Liver (tissue), 9 donors: ENCODE results near the gene ST3GAL5. TPM values are rescaled to one million over a fixed set of nuclear protein-coding genes. Genes with fewer than 3 reads are reported as not detected.

Experiments
- DNase-seq: peaks from one replicate; pipeline ENCODE4 v3.0.0-alpha.2; 2017; ENCODE audit warnings: low spot score
- H3K27ac ChIP-seq, 2 donors: one replicate each; pipeline ENCODE4 v1.7.0; 2013; ENCODE audit warnings: inconsistent platforms in 2 of 2, low read length in 2 of 2, control low read depth in 1 of 2, low read depth in 1 of 2, mild to moderate bottlenecking in 1 of 2
- H3K27me3 ChIP-seq, 4 donors: one replicate each; pipeline versions ENCODE4 v1.6.1 to v1.7.0; 2013; ENCODE audit warnings: low read length in 3 of 4, inconsistent platforms in 1 of 4, mild to moderate bottlenecking in 1 of 4, moderate library complexity in 1 of 4; ENCODE audit not compliant: control insufficient read depth in 4 of 4, insufficient read depth in 4 of 4
- H3K36me3 ChIP-seq, 4 donors: one replicate each; pipeline versions ENCODE4 v1.6.1 to v1.7.0; 2013; ENCODE audit warnings: low read length in 3 of 4, mild to moderate bottlenecking in 3 of 4, low read depth in 1 of 4, moderate library complexity in 1 of 4; ENCODE audit not compliant: control insufficient read depth in 4 of 4, insufficient read depth in 3 of 4
- H3K4me1 ChIP-seq, 4 donors: one replicate each; pipeline versions ENCODE4 v1.6.1 to v1.7.0; 2013; ENCODE audit warnings: low read length in 3 of 4, mild to moderate bottlenecking in 3 of 4, moderate library complexity in 1 of 4; ENCODE audit not compliant: control insufficient read depth in 4 of 4, insufficient read depth in 4 of 4
- H3K4me3 ChIP-seq, 3 donors: one replicate each; pipeline versions ENCODE4 v1.6.1 to v1.7.0; 2013; ENCODE audit warnings: low read length in 3 of 3, control low read depth in 1 of 3, low read depth in 1 of 3, mild to moderate bottlenecking in 1 of 3
- H3K9ac ChIP-seq, 2 donors: one replicate each; pipeline ENCODE4 v1.7.0; 2013; ENCODE audit warnings: low read length in 2 of 2, mild to moderate bottlenecking in 2 of 2, moderate library complexity in 2 of 2, control low read depth in 1 of 2, low read depth in 1 of 2
- H3K9me3 ChIP-seq, 4 donors: one replicate each; pipeline versions ENCODE4 v1.6.1 to v1.7.0; 2013; ENCODE audit warnings: low read length in 3 of 4; ENCODE audit not compliant: control insufficient read depth in 4 of 4
- ATF3 ChIP-seq: IDR thresholded peaks from 2 replicates; pipeline ENCODE4 v1.6.1; 2016; ENCODE audit warnings: antibody characterized with exemption
- CTCF ChIP-seq: fragments of 150-350 bp; IDR thresholded peaks from 2 replicates; pipeline ENCODE4 v1.5.1; 2017; ENCODE audit warnings: improper control_type of control experiment, low read depth, low read length; ENCODE audit not compliant: missing input control
- FOXA2 ChIP-seq: IDR thresholded peaks from 2 replicates; pipeline ENCODE4 v1.6.1; 2016; ENCODE audit warnings: antibody characterized with exemption
- GABPA ChIP-seq, 2 donors: IDR thresholded peaks in 1 of 2; conservative IDR thresholded peaks in 1 of 2; 2 replicates each; pipeline ENCODE4 v1.6.1; 2016; ENCODE audit warnings: antibody characterized with exemption in 2 of 2, mild to moderate bottlenecking in 1 of 2, moderate library complexity in 1 of 2
- HNF4A ChIP-seq, 2 donors: conservative IDR thresholded peaks; 2 replicates each; pipeline ENCODE4 v1.6.1; 2016; ENCODE audit warnings: antibody characterized with exemption in 2 of 2, mild to moderate bottlenecking in 2 of 2
- HNF4G ChIP-seq: IDR thresholded peaks from 2 replicates; pipeline ENCODE4 v1.6.1; 2016; ENCODE audit warnings: antibody characterized with exemption
- JUND ChIP-seq, 2 donors: IDR thresholded peaks; 2 replicates each; pipeline ENCODE4 v1.6.1; 2016; ENCODE audit warnings: antibody characterized with exemption in 2 of 2
- NR2F2 ChIP-seq: IDR thresholded peaks from 2 replicates; pipeline ENCODE4 v1.6.1; 2016; ENCODE audit warnings: antibody characterized with exemption
- REST ChIP-seq: IDR thresholded peaks from 2 replicates; pipeline ENCODE4 v1.6.1; 2016; ENCODE audit warnings: antibody characterized with exemption, mild to moderate bottlenecking
- WGBS: extraction: QIAGEN DNeasy Blood & Tissue Kit; methylation state at CpG from one replicate; pipeline ENCODE4 v1.1.7; 2013; 5-methylcytosine and 5-hydroxymethylcytosine counted together
- polyA plus RNA-seq, 2 donors: library from polyadenylated mRNA; stranded (reverse) in 1 of 2; unstranded in 1 of 2; fragments of 200-250 nt in 1 of 2; fragments of >200 nt in 1 of 2; fragmentation: Nextera tagmentation in 1 of 2; extraction: Ambion mirVana in 1 of 2; gene quantifications; one replicate each; pipeline versions ENCODE4 v1.2.1 to v1.2.3, GENCODE V29; 2013 to 2015
- total RNA-seq, 2 donors: library from RNA; depleted of rRNA; stranded (reverse); fragments of >200 nt; gene quantifications; one replicate each; pipeline ENCODE4 v1.2.3, GENCODE V29; 2014
- TF ChIP-seq, protein P1 (sequence below): IDR thresholded peaks from 2 replicates; pipeline ENCODE4 v1.6.1; 2016; ENCODE audit warnings: antibody characterized with exemption
- donor health status: healthy.
- donor health status: healthy.
- donor health status: healthy.
- donor health status: healthy.
- donor health status: healthy.

Gene ST3GAL5
- total and polyA plus RNA-seq, 4 donors = 4.5 to 17.0 (median 9.0) TPM

DNA sequence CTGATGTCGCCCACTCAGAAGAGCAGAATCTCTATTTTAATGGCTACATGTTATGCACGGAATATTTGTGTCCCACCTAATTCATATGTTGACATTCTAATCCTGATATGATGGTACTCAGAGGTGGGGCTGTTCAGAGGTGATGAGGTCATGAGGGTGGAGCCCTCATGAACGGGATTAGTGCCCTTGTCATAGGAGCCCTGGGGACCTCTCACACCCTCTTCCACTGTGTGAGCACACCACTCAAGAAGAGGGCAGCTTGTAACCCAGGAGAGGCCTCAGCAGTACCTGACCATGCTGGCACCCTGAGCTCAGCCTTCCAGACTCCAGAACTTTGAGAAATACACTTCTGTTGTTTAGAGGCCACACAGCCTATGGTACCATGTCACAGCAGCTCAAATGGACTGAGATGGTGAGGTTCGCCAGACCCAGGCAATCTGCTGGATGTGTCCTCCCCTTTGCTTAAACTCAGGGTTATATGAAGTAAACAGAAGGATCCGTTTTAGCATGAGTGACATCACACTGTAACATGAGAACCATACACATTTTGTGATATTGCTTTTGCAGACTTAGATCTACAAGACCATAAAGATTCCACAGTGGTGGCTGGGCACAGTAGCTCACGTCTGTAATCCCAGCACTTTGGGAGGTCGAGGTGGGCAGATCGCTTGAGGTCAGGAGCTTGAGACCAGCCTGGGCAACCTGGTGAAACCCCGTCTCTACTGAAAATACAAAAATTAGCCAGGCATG is 86.3 kb downstream of the ST3GAL5 start:
- peaks cover 9 to 53% (median 41%) of the 10 kb centered on the region in 4 donors for H3K4me1 ChIP-seq
- WGBS = 92% methylated on average over 9 of the region's 9 CpGs
- no peak for DNase-seq

GRCh38 chr2:85801871-85802270 is 86.9 kb downstream of the ST3GAL5 start:
- Histone ChIP-seq H3K27ac (no peak overlapping the region), H3K9ac (no peak overlapping the region), H3K9me3 (peaks cover 0 to 5% (median 0%) of the 10 kb centered on the region in 4 donors), H3K27me3 (no peaks in the 10 kb centered on the region), H3K4me3 (no peak overlapping the region), H3K4me1 (peaks cover 6 to 49% (median 34%) of the 10 kb centered on the region in 4 donors), H3K36me3 (no peaks in the 10 kb centered on the region)
- no peak for DNase-seq
- 96% methylated on average over 5 of the region's 5 CpGs for WGBS
- TF ChIP-seq REST = no peak
- TF ChIP-seq HNF4G = no peak
- TF ChIP-seq NR2F2 = no peak
- TF ChIP-seq, protein P1, sequence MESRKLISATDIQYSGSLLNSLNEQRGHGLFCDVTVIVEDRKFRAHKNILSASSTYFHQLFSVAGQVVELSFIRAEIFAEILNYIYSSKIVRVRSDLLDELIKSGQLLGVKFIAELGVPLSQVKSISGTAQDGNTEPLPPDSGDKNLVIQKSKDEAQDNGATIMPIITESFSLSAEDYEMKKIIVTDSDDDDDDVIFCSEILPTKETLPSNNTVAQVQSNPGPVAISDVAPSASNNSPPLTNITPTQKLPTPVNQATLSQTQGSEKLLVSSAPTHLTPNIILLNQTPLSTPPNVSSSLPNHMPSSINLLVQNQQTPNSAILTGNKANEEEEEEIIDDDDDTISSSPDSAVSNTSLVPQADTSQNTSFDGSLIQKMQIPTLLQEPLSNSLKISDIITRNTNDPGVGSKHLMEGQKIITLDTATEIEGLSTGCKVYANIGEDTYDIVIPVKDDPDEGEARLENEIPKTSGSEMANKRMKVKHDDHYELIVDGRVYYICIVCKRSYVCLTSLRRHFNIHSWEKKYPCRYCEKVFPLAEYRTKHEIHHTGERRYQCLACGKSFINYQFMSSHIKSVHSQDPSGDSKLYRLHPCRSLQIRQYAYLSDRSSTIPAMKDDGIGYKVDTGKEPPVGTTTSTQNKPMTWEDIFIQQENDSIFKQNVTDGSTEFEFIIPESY = no peak
- TF ChIP-seq ATF3 = no peak
- no peak for TF ChIP-seq CTCF
- no peak for TF ChIP-seq GABPA (IDR thresholded peaks at IDR 0.05 in 1 of 2, conservative IDR thresholded peaks at IDR 0.05 in 1 of 2)
- no peak for TF ChIP-seq FOXA2
- no peak for TF ChIP-seq HNF4A (conservative IDR thresholded peaks at IDR 0.05)

More for the DNA sequence above, 86.3 kb downstream of the ST3GAL5 start:
- Histone ChIP-seq H3K9me3 (peaks cover 0 to 5% (median 0%) of the 10 kb centered on the region in 4 donors), H3K4me3 (no peak overlapping the region), H3K27ac (no peak overlapping the region), H3K9ac (no peak overlapping the region), H3K36me3 (no peaks in the 10 kb centered on the region), H3K27me3 (no peaks in the 10 kb centered on the region)
- TF ChIP-seq JUND (IDR thresholded peaks at IDR 0.05) (no peak), CTCF (no peak)
